GM12874 (cell line): Measurements from ENCODE around the gene NKIRAS1.

ENCODE experiments used
- TF ChIP-seq, protein P1 (sequence below): IDR thresholded peaks from 2 replicates; pipeline ENCODE4 v1.5.1; 2011; ENCODE audit warnings: low read depth, mild to moderate bottlenecking, control low read depth, low read length, moderate library complexity; ENCODE audit not compliant: insufficient read depth

The NKIRAS1 gene

GRCh38 chr3:23879485-23879884, 37.3 kb downstream of the NKIRAS1 start:
- TF ChIP-seq, protein P1, sequence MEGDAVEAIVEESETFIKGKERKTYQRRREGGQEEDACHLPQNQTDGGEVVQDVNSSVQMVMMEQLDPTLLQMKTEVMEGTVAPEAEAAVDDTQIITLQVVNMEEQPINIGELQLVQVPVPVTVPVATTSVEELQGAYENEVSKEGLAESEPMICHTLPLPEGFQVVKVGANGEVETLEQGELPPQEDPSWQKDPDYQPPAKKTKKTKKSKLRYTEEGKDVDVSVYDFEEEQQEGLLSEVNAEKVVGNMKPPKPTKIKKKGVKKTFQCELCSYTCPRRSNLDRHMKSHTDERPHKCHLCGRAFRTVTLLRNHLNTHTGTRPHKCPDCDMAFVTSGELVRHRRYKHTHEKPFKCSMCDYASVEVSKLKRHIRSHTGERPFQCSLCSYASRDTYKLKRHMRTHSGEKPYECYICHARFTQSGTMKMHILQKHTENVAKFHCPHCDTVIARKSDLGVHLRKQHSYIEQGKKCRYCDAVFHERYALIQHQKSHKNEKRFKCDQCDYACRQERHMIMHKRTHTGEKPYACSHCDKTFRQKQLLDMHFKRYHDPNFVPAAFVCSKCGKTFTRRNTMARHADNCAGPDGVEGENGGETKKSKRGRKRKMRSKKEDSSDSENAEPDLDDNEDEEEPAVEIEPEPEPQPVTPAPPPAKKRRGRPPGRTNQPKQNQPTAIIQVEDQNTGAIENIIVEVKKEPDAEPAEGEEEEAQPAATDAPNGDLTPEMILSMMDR: no peak

DNA sequence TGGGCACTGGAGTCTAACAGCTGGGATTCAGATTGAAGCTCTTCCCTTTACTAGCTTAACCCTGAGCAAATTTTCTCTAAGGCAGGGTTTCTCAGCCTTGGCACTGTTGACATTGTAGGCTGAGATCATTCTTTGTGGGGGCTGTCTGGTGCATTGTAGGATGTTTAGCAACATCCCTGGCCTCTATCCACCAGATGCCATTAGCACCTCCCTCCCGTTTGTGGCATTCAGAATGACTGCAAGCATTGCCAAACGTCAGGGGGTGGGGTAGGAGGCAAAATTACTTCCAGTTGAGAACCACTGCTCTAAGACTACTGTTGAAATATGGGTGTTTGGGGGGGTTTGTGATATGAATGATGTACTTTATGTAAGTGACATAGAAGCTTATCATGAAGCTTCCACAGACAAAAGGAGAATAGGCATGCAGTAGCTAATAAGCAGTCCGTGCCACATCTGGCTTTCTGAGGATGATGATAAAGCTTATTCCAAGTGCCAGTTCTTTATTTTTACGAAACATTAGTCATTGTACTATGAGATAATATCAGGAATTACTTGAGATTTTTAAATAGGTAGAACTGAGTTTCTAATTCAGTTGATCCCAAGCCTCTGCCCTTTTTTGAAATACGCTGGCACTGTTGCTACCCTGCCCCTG, 39.3 kb downstream of the NKIRAS1 start:
- TF ChIP-seq, protein P1: no peak

- TF ChIP-seq, protein P1: no peak
Observed at GRCh38 chr3:23876923-23877322, 39.9 kb downstream of the NKIRAS1 start.

DNA sequence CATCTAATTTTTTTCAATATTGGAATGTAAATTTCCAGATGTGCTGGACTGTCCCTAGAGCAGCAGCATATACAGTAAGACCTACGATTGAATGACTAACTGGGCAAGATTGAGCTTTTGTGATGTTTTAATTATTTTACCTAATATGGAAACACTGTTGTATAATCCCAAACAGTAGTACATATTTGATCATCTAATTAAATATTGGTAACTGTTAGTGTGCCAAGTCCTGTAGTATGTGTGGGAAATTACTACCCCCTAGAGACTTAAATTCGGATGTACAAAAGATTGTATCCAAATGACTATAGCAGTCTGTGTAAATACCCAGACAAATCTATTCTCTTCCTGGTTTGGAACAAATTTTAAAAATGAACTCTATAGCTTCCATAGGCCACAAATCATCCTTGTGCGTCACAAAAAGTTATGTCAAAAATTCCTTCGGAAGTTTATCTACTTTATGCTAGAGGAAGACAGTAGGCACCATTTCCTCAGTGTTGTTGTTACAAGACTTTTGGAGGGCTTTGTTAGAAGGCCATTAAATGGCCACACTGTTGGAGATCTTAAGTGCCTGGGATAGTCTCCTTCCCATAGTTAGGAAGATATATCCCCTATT, 41.6 kb downstream of the NKIRAS1 start:
- TF ChIP-seq, protein P1: no peak

- TF ChIP-seq, protein P1: no peak
Observed at GRCh38 chr3:23874359-23875112, 42.3 kb downstream of the NKIRAS1 start.

DNA sequence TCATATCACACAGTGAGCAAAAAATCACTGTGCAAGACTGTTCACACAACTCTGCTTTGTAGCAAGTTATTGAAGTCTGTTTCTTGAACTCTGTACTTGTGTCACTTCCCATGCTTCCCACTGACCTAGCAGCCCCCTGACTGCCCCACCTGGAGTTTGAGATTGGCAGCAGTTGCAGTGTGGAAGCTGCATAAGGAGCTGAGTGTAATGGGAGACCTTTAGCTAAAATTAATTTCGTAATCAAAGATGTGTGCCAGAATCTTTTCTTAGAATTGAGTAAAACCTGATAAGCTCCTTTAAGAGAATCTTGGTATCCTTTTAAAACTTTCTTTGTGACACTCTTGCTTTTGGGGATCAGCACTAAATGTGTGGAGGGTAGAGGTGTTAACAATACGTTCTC, 42.8 kb downstream of the NKIRAS1 start:
- TF ChIP-seq, protein P1: no peak

DNA sequence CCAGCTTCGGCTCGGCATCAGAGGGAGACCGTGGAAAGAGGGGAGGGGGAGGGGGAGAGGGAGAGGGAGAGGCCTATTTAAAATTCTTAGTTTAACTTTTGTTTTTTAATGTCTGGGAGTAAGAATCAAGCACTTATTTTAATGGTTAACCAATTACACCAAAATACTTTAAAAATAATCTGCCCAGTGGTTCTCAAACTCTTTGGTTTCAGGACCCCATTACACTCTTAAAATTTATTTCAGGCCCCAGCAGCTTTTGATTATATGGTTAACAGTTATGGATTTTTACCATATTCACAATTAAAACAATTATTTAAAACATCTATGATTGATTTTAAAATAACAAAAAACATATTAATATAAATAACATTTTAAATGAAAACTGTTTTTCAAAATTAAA, 44.5 kb downstream of the NKIRAS1 start:
- TF ChIP-seq, protein P1: no peak
